ENCODE measurements around the gene SELENOF.

DNA sequence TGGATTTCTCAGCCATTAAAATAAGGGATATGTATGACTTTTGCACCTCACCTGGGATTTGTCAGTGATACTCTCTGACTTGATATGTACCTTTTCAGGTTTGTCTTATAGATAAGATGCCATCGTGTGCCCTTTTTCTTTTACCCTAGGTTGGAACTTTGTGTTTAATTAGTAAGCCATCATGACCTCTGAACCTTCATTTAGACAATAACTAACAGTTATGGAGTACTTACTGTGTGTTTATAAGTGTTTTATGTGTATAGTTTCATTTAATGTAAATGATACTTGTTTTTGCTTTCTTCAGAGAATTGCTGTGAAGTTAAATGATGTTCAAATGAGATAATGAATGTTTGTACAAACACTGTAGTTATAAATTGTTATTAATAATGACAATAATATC, 14.9 kb upstream of the SELENOF start:
- TF ChIP-seq CTCF (IDR thresholded peaks at IDR 0.05), result no peak
- no peak for TF ChIP-seq POLR2A (IDR thresholded peaks at IDR 0.05)
- no peak for TF ChIP-seq POLR2AphosphoS5 (IDR thresholded peaks at IDR 0.05)
